GM19099 (cell line): ENCODE measurements around the gene CENPF.

Experiments
- POLR2A ChIP-seq: IDR thresholded peaks from 3 replicates; pipeline ENCODE4 v1.6.1; 2011; ENCODE audit warnings: low read depth; ENCODE audit not compliant: insufficient read length; ENCODE audit errors: extremely low read depth

Gene CENPF

GRCh38 chr1:214707306-214708087, 104.5 kb downstream of the CENPF start:
- no peak for TF ChIP-seq POLR2A

DNA sequence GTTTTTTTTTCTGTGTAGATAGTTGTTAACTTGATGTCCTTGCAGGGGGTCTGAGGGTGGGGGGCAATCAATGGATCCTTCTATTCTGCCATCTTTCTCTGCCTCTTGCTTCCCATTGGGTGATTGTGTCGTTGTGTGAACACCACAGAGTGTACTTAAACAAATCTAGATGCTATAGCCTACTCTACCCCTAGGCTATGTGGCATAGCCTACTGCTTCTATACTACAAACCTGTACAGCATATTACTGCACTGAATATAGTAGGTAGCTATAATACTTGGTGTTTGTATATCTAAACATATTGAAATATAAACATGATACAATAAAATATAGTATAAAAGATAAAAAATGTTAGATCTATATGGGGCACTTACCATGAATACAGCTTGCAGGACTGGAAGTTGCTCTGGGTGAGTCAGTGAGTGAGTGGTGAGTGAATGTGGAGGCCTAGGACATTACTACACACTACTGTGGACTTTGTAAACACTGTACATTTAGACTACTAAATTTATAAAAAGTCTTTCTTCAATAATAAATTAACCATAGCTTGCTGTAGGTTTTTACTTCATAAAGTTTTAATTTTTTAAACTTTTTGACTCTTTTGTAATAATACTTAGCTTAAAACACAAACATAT, 105.4 kb downstream of the CENPF start:
- no peak for TF ChIP-seq POLR2A

GRCh38 chr1:214709241-214709640, 106.2 kb downstream of the CENPF start:
- no peak for TF ChIP-seq POLR2A

DNA sequence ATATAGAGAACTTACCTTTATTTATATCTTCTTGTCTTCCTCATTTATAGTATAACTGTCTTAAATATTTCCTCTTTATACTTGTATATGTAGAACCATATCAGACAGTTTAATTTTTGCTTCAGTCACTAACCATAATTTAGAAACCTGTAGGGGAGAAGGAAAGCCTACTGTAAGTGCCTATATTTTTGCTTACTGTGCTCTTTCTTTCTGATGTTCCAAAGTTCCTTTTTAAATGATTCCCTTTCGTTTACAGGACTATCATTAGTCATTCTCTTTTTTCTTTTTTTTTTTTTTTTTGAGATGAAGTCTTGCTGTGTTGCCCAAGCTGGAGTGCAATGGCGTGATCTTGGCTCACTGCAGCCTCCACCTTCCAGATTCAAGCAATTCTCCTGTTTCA, 109.7 kb downstream of the CENPF start:
- no peak for TF ChIP-seq POLR2A
